Spleen (tissue), 11 donors: ENCODE results near the gene TRUB2. TPM values are rescaled to one million over a fixed set of nuclear protein-coding genes. Genes with fewer than 3 reads are reported as not detected.

ENCODE experiments used
- DNase-seq: peaks from one replicate; pipeline ENCODE4 v3.0.0-alpha.2; 2020
- H3K27ac ChIP-seq, 8 donors: fragments of 200-600 bp; sonication (generic) in 7 of 8; 1 replicate in 4 of 8; 2 replicates in 4 of 8; pipeline versions ENCODE4 v1.5.0 to v1.8.0; 2016 to 2021; ENCODE audit warnings: inconsistent platforms in 4 of 8, mild to moderate bottlenecking in 4 of 8, moderate library complexity in 1 of 8
- H3K27me3 ChIP-seq, 7 donors: fragments of 200-600 bp; sonication (generic) in 6 of 7; replicated peaks in 1 of 7; 1 replicate in 4 of 7; 2 replicates in 3 of 7; pipeline versions ENCODE4 v1.5.0 to v1.8.0; 2016 to 2021; ENCODE audit warnings: inconsistent platforms in 3 of 7, mild to moderate bottlenecking in 1 of 7
- H3K36me3 ChIP-seq, 6 donors: fragments of 200-600 bp; sonication (generic) in 5 of 6; 1 replicate in 4 of 6; 2 replicates in 2 of 6; pipeline versions ENCODE4 v1.5.0 to v1.8.0; 2016 to 2021; ENCODE audit warnings: inconsistent platforms in 2 of 6
- H3K4me1 ChIP-seq, 6 donors: fragments of 200-600 bp; sonication (generic) in 5 of 6; 1 replicate in 3 of 6; 2 replicates in 3 of 6; pipeline versions ENCODE4 v1.5.0 to v1.8.0; 2016 to 2021; ENCODE audit warnings: inconsistent platforms in 3 of 6
- H3K4me3 ChIP-seq, 8 donors: fragments of 200-600 bp; sonication (generic) in 7 of 8; 1 replicate in 4 of 8; 2 replicates in 4 of 8; pipeline versions ENCODE4 v1.5.0 to v1.8.0; 2016 to 2021; ENCODE audit warnings: inconsistent platforms in 4 of 8, mild to moderate bottlenecking in 4 of 8, moderate library complexity in 2 of 8
- H3K9me3 ChIP-seq, 8 donors: fragments of 200-600 bp; sonication (generic) in 7 of 8; 1 replicate in 4 of 8; 2 replicates in 4 of 8; pipeline versions ENCODE4 v1.5.0 to v1.8.0; 2016 to 2021; ENCODE audit warnings: inconsistent platforms in 4 of 8
- POLR2A ChIP-seq, 3 donors: fragments of 450-650 bp; IDR thresholded peaks; one replicate each; pipeline ENCODE4 v1.5.1; 2017; ENCODE audit warnings: antibody characterized with exemption in 3 of 3, mild to moderate bottlenecking in 1 of 3
- POLR2AphosphoS5 ChIP-seq, 3 donors: sonication (generic); formaldehyde crosslinking; IDR thresholded peaks; one replicate each; pipeline ENCODE4 v1.5.1; 2017; ENCODE audit warnings: antibody characterized with exemption in 3 of 3
- WGBS, 5 donors: extraction: QIAGEN DNeasy Blood & Tissue Kit in 3 of 5; methylation state at CpG; one replicate each; pipeline versions ENCODE4 v1.1.5 to v1.1.7; 2013 to 2018; 5-methylcytosine and 5-hydroxymethylcytosine counted together
- intact Hi-C: fragments of 100-400 bp; cut with DNase I; formaldehyde crosslinking; loops from one replicate; pipeline ENCODE4 v1.15.0; 2023; ENCODE audit warnings: low total_unique reads
- polyA plus RNA-seq, 3 donors: library from polyadenylated mRNA; stranded (reverse); fragments of 200-250 nt; gene quantifications; one replicate each; pipeline ENCODE4 v1.2.1, GENCODE V29; 2013
- total RNA-seq, 7 donors: library from RNA; depleted of rRNA in 3 of 7; stranded (reverse); fragments of >200 nt in 3 of 7; fragmentation: NEBNext Ultra II Directional in 4 of 7; extraction: Animal tissue kit (Norgen Biotek cat#: 25700) in 4 of 7; gene quantifications; one replicate each; pipeline versions ENCODE4 v1.1.0 to v1.2.1, GENCODE V29; 2016 to 2021
- TF ChIP-seq, protein P1 (sequence below), 11 experiments: fragments of 200-600 bp in 7 of 11; fragments of 450-650 bp in 4 of 11; sonication (generic) in 4 of 11; IDR thresholded peaks in 8 of 11; conservative IDR thresholded peaks in 3 of 11; 1 replicate in 7 of 11; 2 replicates in 4 of 11; pipeline versions ENCODE4 v1.4.0 to v1.8.0; 2016 to 2021; ENCODE audit warnings: antibody characterized with exemption in 11 of 11, inconsistent platforms in 4 of 11, mild to moderate bottlenecking in 1 of 11
- donor health status: healthy with polysubstance abuse.
- donor health status: DM: no; HTN: no; CAD: no; lungs with moderate emphysema.
- donor health status: DM: no; HTN: no; CAD: no.
- donor health status: Bipolar disorder and iron deficiency.
- donor health status: healthy.
- donor health status: DM: no; HTN: no; CAD: no.
- donor health status: DM: yes; HTN: yes; CAD: no.

The TRUB2 gene
- total and polyA plus RNA-seq, 10 donors = 9.0 to 19.2 (median 15.2) TPM

- H3K4me1 ChIP-seq = peaks cover 17 to 59% (median 38%) of the 10 kb centered on the region in 6 donors
- H3K36me3 ChIP-seq = peaks cover 0 to 30% (median 7%) of the 10 kb centered on the region in 6 donors
- no peak for DNase-seq
- intact Hi-C loops = no loop called here
- TF ChIP-seq POLR2A (IDR thresholded peaks at IDR 0.05) (no peak), POLR2AphosphoS5 (IDR thresholded peaks at IDR 0.05) (no peak)
- no peaks in the 10 kb centered on the region for H3K27me3 ChIP-seq
- H3K27ac ChIP-seq = peak overlapping the region; percentile 84 to 94 (median 92)
- no peaks in the 10 kb centered on the region for H3K9me3 ChIP-seq
- H3K4me3 ChIP-seq = peak overlapping the region; percentile 85 to 97 (median 88)
These were observed 48.1 kb upstream of the TRUB2 start for GRCh38 chr9:128370367-128370751.

DNA sequence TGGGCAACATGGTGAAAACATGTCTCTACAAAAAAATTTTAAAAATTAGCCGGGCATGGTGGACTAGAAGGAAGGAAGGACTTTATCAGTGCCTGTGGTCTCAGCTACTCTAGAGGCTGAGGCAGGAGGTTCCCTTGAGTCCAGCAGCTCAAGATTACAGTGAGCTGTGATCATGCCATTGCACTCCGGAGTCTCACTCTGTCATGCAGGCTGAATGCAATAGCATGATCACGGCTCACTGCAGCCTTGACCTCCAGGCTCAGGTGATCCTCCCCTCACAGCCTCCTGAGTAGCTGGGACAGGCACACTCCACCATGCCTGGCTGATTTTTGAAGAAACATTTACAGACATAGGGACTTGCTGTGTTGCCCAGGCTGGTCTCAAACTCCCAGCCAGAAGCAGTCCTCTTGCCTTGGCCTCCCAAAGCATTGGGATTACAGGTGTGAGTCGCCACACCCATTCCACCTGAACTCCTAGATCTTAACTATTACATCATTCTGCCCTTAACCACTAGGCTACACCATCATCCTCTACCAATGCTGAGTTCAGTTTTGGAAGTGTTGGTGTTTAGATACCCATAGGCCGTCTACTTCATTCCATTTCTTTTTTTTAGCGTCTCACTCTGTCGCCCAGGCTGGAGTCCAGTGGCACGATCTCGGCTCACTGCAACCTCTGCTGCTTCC lies 46.9 kb upstream of the TRUB2 start:
- H3K36me3 ChIP-seq = peaks cover 0 to 18% (median 2%) of the 10 kb centered on the region in 6 donors
- TF ChIP-seq, protein P1, sequence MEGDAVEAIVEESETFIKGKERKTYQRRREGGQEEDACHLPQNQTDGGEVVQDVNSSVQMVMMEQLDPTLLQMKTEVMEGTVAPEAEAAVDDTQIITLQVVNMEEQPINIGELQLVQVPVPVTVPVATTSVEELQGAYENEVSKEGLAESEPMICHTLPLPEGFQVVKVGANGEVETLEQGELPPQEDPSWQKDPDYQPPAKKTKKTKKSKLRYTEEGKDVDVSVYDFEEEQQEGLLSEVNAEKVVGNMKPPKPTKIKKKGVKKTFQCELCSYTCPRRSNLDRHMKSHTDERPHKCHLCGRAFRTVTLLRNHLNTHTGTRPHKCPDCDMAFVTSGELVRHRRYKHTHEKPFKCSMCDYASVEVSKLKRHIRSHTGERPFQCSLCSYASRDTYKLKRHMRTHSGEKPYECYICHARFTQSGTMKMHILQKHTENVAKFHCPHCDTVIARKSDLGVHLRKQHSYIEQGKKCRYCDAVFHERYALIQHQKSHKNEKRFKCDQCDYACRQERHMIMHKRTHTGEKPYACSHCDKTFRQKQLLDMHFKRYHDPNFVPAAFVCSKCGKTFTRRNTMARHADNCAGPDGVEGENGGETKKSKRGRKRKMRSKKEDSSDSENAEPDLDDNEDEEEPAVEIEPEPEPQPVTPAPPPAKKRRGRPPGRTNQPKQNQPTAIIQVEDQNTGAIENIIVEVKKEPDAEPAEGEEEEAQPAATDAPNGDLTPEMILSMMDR (IDR thresholded peaks at IDR 0.05 in 8 of 11, conservative IDR thresholded peaks at IDR 0.05 in 3 of 11) = no peak
- no peak for TF ChIP-seq POLR2AphosphoS5 (IDR thresholded peaks at IDR 0.05)
- no peak for TF ChIP-seq POLR2A (IDR thresholded peaks at IDR 0.05)
- H3K27me3 ChIP-seq = no peaks in the 10 kb centered on the region
- intact Hi-C loops = no loop called here
- peaks cover 17 to 57% (median 45%) of the 10 kb centered on the region in 6 donors for H3K4me1 ChIP-seq
- DNase-seq = no peak
- WGBS, 5 donors = 87 to 95% (median 93%) methylated on average over 9 of the region's 9 CpGs
- peak overlapping the region in 1 of 8 donors; percentile 94 for H3K27ac ChIP-seq
- H3K9me3 ChIP-seq = no peaks in the 10 kb centered on the region
- no peak overlapping the region for H3K4me3 ChIP-seq

DNA sequence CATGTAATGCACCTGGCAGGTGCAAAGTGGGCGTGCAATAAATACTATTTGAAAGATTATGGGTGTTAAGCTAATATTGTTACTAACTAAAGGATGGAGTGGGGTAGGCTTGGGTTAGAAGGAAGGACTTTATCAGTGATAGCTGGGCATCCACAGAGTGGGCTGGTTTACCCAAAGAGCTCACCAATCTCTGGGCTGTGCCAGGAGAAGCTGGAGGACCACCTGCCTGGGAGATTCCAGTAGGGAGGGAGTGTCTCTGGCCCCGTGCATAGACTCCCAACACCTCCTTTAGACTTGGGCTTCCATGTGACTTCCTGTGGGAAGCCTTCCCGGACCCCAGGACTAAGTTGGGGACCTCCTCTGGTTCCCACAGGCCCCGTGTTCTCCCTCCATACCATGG lies 43.3 kb upstream of the TRUB2 start:
- 77 to 97% (median 82%) methylated on average over 4 of the region's 4 CpGs for WGBS, 5 donors
- DNase-seq = no peak
- Histone ChIP-seq H3K4me1 (peaks cover 11 to 45% (median 31%) of the 10 kb centered on the region in 6 donors), H3K27me3 (no peaks in the 10 kb centered on the region), H3K9me3 (no peaks in the 10 kb centered on the region), H3K4me3 (no peak overlapping the region), H3K27ac (no peak overlapping the region), H3K36me3 (peaks cover 0 to 1% (median 0%) of the 10 kb centered on the region in 6 donors)
- intact Hi-C loops = no loop called here
- TF ChIP-seq POLR2AphosphoS5 (IDR thresholded peaks at IDR 0.05) = no peak
- TF ChIP-seq POLR2A (IDR thresholded peaks at IDR 0.05) = no peak
- TF ChIP-seq, protein P1 (IDR thresholded peaks at IDR 0.05 in 8 of 11, conservative IDR thresholded peaks at IDR 0.05 in 3 of 11) = no peak

- TF ChIP-seq, protein P1 (IDR thresholded peaks at IDR 0.05 in 8 of 11, conservative IDR thresholded peaks at IDR 0.05 in 3 of 11) = no peak
- TF ChIP-seq POLR2A (IDR thresholded peaks at IDR 0.05) = no peak
- no peak for TF ChIP-seq POLR2AphosphoS5 (IDR thresholded peaks at IDR 0.05)
- intact Hi-C loops = loop anchor here (2.0 kb wide), 1 partner anchor 50 kb away; no protein-coding TSS in a partner anchor
- DNase-seq = no peak
- no peaks in the 10 kb centered on the region for H3K9me3 ChIP-seq
- WGBS, 5 donors = 72 to 81% (median 77%) methylated on average over 3 of the region's 3 CpGs
- H3K4me3 ChIP-seq = peak overlapping the region in 1 of 8 donors; percentile 67
- peaks cover 0 to 24% (median 0%) of the 10 kb centered on the region in 6 donors for H3K36me3 ChIP-seq
- no peaks in the 10 kb centered on the region for H3K27me3 ChIP-seq
- H3K4me1 ChIP-seq = peaks cover 7 to 33% (median 24%) of the 10 kb centered on the region in 6 donors
- peak overlapping the region in 1 of 8 donors; percentile 70 for H3K27ac ChIP-seq
These were observed 40.5 kb upstream of the TRUB2 start for GRCh38 chr9:128362774-128363173.
